ENCODE data around the gene CABCOCO1. TPM values are rescaled to one million over a fixed set of nuclear protein-coding genes. Genes with fewer than 3 reads are reported as not detected.

CABCOCO1 gene
- total RNA-seq, 1 donor from 2014 or later, result 0.19 TPM

GRCh38 chr10:61749291-61749690, 86.6 kb downstream of the CABCOCO1 start:
- peaks cover 7% of the 10 kb centered on the region for H3K9me3 Mint-ChIP-seq (ENCODE audit: unreplicated experiment)
- TF ChIP-seq CTCF (IDR thresholded peaks at IDR 0.05), result no peak

GRCh38 chr10:61750943-61751471, 88.3 kb downstream of the CABCOCO1 start:
- H3K27me3 Mint-ChIP-seq (ENCODE audit: unreplicated experiment), result no peaks in the 10 kb centered on the region
- H3K36me3 Mint-ChIP-seq (ENCODE audit: unreplicated experiment), result no peaks in the 10 kb centered on the region
- peak overlapping the region; percentile 27 for H3K27ac Mint-ChIP-seq (ENCODE audit: unreplicated experiment)
- no peak overlapping the region for H3K4me3 Mint-ChIP-seq (ENCODE audit: unreplicated experiment)
- peaks cover 68% of the 10 kb centered on the region for H3K4me1 Mint-ChIP-seq (ENCODE audit: unreplicated experiment)
- H3K9me3 Mint-ChIP-seq (ENCODE audit: unreplicated experiment), result no peaks in the 10 kb centered on the region
- peak; percentile 61 for TF ChIP-seq CTCF (IDR thresholded peaks at IDR 0.05)
- no peak for DNase-seq (ENCODE audit: extremely low spot score, unreplicated experiment)

More at GRCh38 chr10:61749291-61749690, 86.6 kb downstream of the CABCOCO1 start:
- no peaks in the 10 kb centered on the region for H3K36me3 Mint-ChIP-seq (ENCODE audit: unreplicated experiment)
- H3K27me3 Mint-ChIP-seq (ENCODE audit: unreplicated experiment), result no peaks in the 10 kb centered on the region
- H3K4me1 Mint-ChIP-seq (ENCODE audit: unreplicated experiment), result peaks cover 60% of the 10 kb centered on the region
- DNase-seq (ENCODE audit: extremely low spot score, unreplicated experiment), result no peak
- H3K27ac Mint-ChIP-seq (ENCODE audit: unreplicated experiment), result peak overlapping the region; percentile 57
- no peak overlapping the region for H3K4me3 Mint-ChIP-seq (ENCODE audit: unreplicated experiment)

- no peak for DNase-seq (ENCODE audit: extremely low spot score, unreplicated experiment)
- Mint-ChIP-seq H3K27me3 (ENCODE audit: unreplicated experiment) (no peaks in the 10 kb centered on the region), H3K4me1 (ENCODE audit: unreplicated experiment) (peaks cover 63% of the 10 kb centered on the region), H3K4me3 (ENCODE audit: unreplicated experiment) (no peak overlapping the region), H3K27ac (ENCODE audit: unreplicated experiment) (peak overlapping the region; percentile 83), H3K9me3 (ENCODE audit: unreplicated experiment) (no peaks in the 10 kb centered on the region), H3K36me3 (ENCODE audit: unreplicated experiment) (no peaks in the 10 kb centered on the region)
- TF ChIP-seq CTCF (IDR thresholded peaks at IDR 0.05), result no peak
These were observed 88.9 kb downstream of the CABCOCO1 start for GRCh38 chr10:61751599-61751998.

GRCh38 chr10:61752111-61753011, 89.6 kb downstream of the CABCOCO1 start:
- Mint-ChIP-seq H3K9me3 (ENCODE audit: unreplicated experiment) (no peaks in the 10 kb centered on the region), H3K4me3 (ENCODE audit: unreplicated experiment) (no peak overlapping the region), H3K27me3 (ENCODE audit: unreplicated experiment) (no peaks in the 10 kb centered on the region), H3K27ac (ENCODE audit: unreplicated experiment) (peak overlapping the region; percentile 83), H3K4me1 (ENCODE audit: unreplicated experiment) (peaks cover 59% of the 10 kb centered on the region), H3K36me3 (ENCODE audit: unreplicated experiment) (no peaks in the 10 kb centered on the region)
- TF ChIP-seq CTCF (IDR thresholded peaks at IDR 0.05), result no peak
- no peak for DNase-seq (ENCODE audit: extremely low spot score, unreplicated experiment)

- H3K9me3 Mint-ChIP-seq (ENCODE audit: unreplicated experiment), result no peaks in the 10 kb centered on the region
- no peaks in the 10 kb centered on the region for H3K27me3 Mint-ChIP-seq (ENCODE audit: unreplicated experiment)
- TF ChIP-seq CTCF (IDR thresholded peaks at IDR 0.05), result no peak
- H3K27ac Mint-ChIP-seq (ENCODE audit: unreplicated experiment), result no peak overlapping the region
- no peak overlapping the region for H3K4me3 Mint-ChIP-seq (ENCODE audit: unreplicated experiment)
- no peak for DNase-seq (ENCODE audit: extremely low spot score, unreplicated experiment)
- peaks cover 63% of the 10 kb centered on the region for H3K4me1 Mint-ChIP-seq (ENCODE audit: unreplicated experiment)
- H3K36me3 Mint-ChIP-seq (ENCODE audit: unreplicated experiment), result no peaks in the 10 kb centered on the region
These were observed 90.7 kb downstream of the CABCOCO1 start for GRCh38 chr10:61753453-61753852.
